A673 (cell line): ENCODE data around the gene HNRNPF. TPM values are rescaled to one million over a fixed set of nuclear protein-coding genes. Genes with fewer than 3 reads are reported as not detected.

Experiments used
- BruUV-seq: library from RNA; stranded (reverse); fragments of 400-500 nt; replicated peaks from 2 replicates; lab custom pipeline; 2021; lab: Mats Ljungman, UMichigan
- CTCF ChIA-PET: fragments of 300-600 bp; sonication (Branson Sonifier 250); formaldehyde crosslinking; loops from one replicate; lab custom pipeline; 2022; ENCODE audit warnings: antibody characterized with exemption; lab: Charles Lee
- POLR2A ChIA-PET: fragments of 300-600 bp; sonication (Branson Sonifier 250); formaldehyde crosslinking; loops from one replicate; lab custom pipeline; 2022; ENCODE audit warnings: antibody characterized with exemption; ENCODE audit not compliant: low non-redundant PET; lab: Charles Lee
- DNase-seq: peaks from one replicate; pipeline ENCODE4 v3.0.0-alpha.2; 2015; ENCODE audit warnings: low spot score
- H3K27ac ChIP-seq: fragments of 200-600 bp; sonication (generic); 2 replicates; pipeline ENCODE4 v1.5.1; 2016; ENCODE audit warnings: mixed run types, low read depth, mild to moderate bottlenecking, mixed read lengths, antibody characterized with exemption, low read length; ENCODE audit not compliant: poor library complexity, severe bottlenecking
- H3K27me3 ChIP-seq: fragments of 200-600 bp; sonication (generic); replicated peaks from 2 replicates; pipeline ENCODE4 v1.6.1; 2017; ENCODE audit warnings: mixed run types, low read depth, mild to moderate bottlenecking, mixed read lengths, antibody characterized with exemption, low read length; ENCODE audit not compliant: insufficient read depth, poor library complexity
- H3K36me3 ChIP-seq: fragments of 200-600 bp; sonication (generic); 2 replicates; pipeline ENCODE4 v1.6.1; 2016; ENCODE audit warnings: mixed run types, mild to moderate bottlenecking, mixed read lengths, antibody characterized with exemption, low read length; ENCODE audit not compliant: insufficient read depth, poor library complexity, severe bottlenecking
- H3K4me1 ChIP-seq: fragments of 200-600 bp; sonication (generic); 2 replicates; pipeline ENCODE4 v1.6.1; 2017; ENCODE audit warnings: mixed run types, mild to moderate bottlenecking, mixed read lengths, antibody characterized with exemption, low read length; ENCODE audit not compliant: insufficient read depth, poor library complexity, severe bottlenecking
- H3K4me3 ChIP-seq: fragments of 200-600 bp; sonication (generic); 2 replicates; pipeline ENCODE4 v1.5.1; 2016; ENCODE audit warnings: low read depth, mixed run types, mild to moderate bottlenecking, mixed read lengths, low read length; ENCODE audit not compliant: poor library complexity, severe bottlenecking
- H3K9me3 ChIP-seq: fragments of 200-600 bp; sonication (generic); 2 replicates; pipeline ENCODE4 v1.6.1; 2016; ENCODE audit warnings: mixed run types, low read depth, mild to moderate bottlenecking, mixed read lengths, antibody characterized with exemption, low read length; ENCODE audit not compliant: poor library complexity, severe bottlenecking
- EZH2 ChIP-seq: fragments of 200-600 bp; sonication (generic); IDR thresholded peaks from 2 replicates; pipeline ENCODE4 v1.6.1; 2017; ENCODE audit warnings: borderline replicate concordance, low read depth, mild to moderate bottlenecking, mixed read lengths, antibody characterized with exemption, low read length; ENCODE audit not compliant: poor library complexity, severe bottlenecking
- intact Hi-C: fragments of 100-400 bp; cut with micrococcal nuclease; formaldehyde crosslinking; loops from one replicate; pipeline ENCODE4 v1.10.0; 2022; ENCODE audit not compliant: unreplicated experiment
- total RNA-seq: library from RNA; stranded (reverse); gene quantifications from 2 replicates; pipeline ENCODE4 v1.2.3, GENCODE V29; 2021
- TF ChIP-seq, protein P1 (sequence below): fragments of 300-800, 200-600 bp; sonication (generic); conservative IDR thresholded peaks from 2 replicates; pipeline ENCODE4 v1.5.1; 2017; ENCODE audit warnings: low read depth, mild to moderate bottlenecking, antibody characterized with exemption, low read length, moderate library complexity, mixed read lengths

The HNRNPF gene
- total RNA-seq, 1 experiment from 2014 or later: 277 TPM

DNA sequence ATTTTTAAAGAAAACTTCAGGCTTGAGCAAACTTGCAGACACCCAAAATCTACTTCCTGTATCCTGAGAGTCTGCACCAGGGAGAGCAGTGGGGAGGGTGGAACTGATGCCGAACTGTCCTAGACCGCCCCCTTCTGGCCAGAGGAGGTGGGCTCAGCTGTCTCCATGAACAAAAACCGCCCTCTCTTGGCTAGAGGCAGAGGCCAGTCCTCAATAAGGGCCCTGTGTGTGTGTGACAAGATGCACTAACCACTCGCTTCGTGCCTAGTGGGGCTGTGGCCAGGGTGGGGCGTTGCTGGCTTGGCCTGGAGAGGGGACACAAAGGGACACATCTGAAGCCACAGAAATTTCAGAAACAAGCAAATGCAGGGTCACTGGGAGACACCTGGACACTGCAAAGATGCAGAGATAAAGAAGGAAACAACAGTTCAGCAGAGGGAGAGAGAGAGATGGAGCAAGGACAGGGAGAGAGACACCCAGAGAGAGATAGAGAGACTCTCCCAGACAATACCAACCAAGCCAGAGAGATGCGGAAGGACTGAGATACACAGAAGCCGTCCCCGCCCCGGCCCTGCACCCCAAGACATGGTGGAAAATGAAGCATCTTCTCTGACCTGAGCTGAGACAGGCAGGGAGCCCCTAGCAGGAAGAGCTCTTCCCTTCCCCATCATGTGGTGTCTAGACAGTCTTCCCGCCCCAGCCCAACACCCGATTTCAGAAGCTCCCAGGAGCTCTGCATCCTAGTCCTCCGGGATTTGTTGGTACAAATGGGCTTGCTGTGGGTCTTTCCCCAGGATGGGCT is 60.3 kb downstream of the HNRNPF start:
- DNase-seq: peak; percentile 86
- ChIA-PET POLR2A (no interaction called here), CTCF (interaction anchor here (0.5 kb wide), 1 partner anchor 480 kb away, joined by 7 read pairs; no protein-coding TSS in a partner anchor)
- intact Hi-C loops: loop anchor here (1.0 to 10.0 kb wide), 3 partner anchors 55 to 481 kb away; no protein-coding TSS in a partner anchor
- no peak overlapping the region for H3K27ac ChIP-seq
- H3K27me3 ChIP-seq: no peaks in the 10 kb centered on the region
- no peaks in the 10 kb centered on the region for H3K9me3 ChIP-seq
- H3K4me3 ChIP-seq: no peak overlapping the region
- H3K4me1 ChIP-seq: peaks cover 2% of the 10 kb centered on the region
- H3K36me3 ChIP-seq: no peaks in the 10 kb centered on the region
- no TSS peak for BruUV-seq
- TF ChIP-seq EZH2: no peak
- TF ChIP-seq, protein P1, sequence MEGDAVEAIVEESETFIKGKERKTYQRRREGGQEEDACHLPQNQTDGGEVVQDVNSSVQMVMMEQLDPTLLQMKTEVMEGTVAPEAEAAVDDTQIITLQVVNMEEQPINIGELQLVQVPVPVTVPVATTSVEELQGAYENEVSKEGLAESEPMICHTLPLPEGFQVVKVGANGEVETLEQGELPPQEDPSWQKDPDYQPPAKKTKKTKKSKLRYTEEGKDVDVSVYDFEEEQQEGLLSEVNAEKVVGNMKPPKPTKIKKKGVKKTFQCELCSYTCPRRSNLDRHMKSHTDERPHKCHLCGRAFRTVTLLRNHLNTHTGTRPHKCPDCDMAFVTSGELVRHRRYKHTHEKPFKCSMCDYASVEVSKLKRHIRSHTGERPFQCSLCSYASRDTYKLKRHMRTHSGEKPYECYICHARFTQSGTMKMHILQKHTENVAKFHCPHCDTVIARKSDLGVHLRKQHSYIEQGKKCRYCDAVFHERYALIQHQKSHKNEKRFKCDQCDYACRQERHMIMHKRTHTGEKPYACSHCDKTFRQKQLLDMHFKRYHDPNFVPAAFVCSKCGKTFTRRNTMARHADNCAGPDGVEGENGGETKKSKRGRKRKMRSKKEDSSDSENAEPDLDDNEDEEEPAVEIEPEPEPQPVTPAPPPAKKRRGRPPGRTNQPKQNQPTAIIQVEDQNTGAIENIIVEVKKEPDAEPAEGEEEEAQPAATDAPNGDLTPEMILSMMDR: peak; percentile 98

- Histone ChIP-seq H3K9me3 (no peaks in the 10 kb centered on the region), H3K27me3 (no peaks in the 10 kb centered on the region), H3K36me3 (no peaks in the 10 kb centered on the region), H3K4me3 (no peak overlapping the region), H3K27ac (no peak overlapping the region), H3K4me1 (no peaks in the 10 kb centered on the region)
- no TSS peak for BruUV-seq
- no peak for DNase-seq
- intact Hi-C loops: loop anchor here (1.0 to 10.0 kb wide), 3 partner anchors 55 to 481 kb away; no protein-coding TSS in a partner anchor
- CTCF ChIA-PET: interaction anchor here (0.5 kb wide), 1 partner anchor 479 kb away, joined by 7 read pairs; no protein-coding TSS in a partner anchor
- TF ChIP-seq, protein P1: no peak
- TF ChIP-seq EZH2: no peak
- POLR2A ChIA-PET: no interaction called here
Measured at GRCh38 chr10:43347997-43348396, 61.0 kb downstream of the HNRNPF start.

DNA sequence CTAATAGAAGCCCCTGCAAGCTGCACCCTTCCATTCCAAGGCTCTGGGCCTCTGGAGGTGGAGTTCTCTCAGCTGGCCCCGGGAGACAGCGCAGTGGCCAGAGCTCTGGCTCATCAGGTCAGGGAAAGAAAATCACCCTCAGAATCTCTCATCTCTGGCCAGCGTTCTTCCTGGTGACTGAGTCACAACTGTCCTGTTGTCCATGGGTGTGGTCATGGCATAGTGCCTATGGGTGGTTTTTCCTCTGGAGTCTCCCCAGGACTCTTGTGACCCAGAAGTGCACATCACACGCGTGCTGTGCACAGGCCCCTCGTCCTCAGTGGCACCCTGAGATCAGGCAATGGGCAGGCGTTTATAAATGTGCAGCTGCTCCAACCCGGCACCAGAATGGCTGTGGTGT is 64.9 kb downstream of the HNRNPF start:
- Histone ChIP-seq H3K36me3 (no peaks in the 10 kb centered on the region), H3K27me3 (no peaks in the 10 kb centered on the region), H3K9me3 (no peaks in the 10 kb centered on the region), H3K4me3 (no peak overlapping the region), H3K27ac (no peak overlapping the region), H3K4me1 (no peaks in the 10 kb centered on the region)
- no TSS peak for BruUV-seq
- CTCF ChIA-PET: no interaction called here
- intact Hi-C loops: loop anchor here (10.0 kb wide), 1 partner anchor 119 kb away; no protein-coding TSS in a partner anchor
- no peak for DNase-seq
- TF ChIP-seq, protein P1: no peak
- no peak for TF ChIP-seq EZH2
- POLR2A ChIA-PET: no interaction called here
